Activated CD4-positive, CD25-positive, alpha-beta regulatory T cell treated with anti-CD3 and anti-CD28 coated beads, Interleukin-2, amount 50 U/mL, for 24 hours (primary cell): Measurements from ENCODE around the gene PPP1R9B.

ENCODE experiments used
- ATAC-seq, 2 donors: fragments of 150-1000 bp; cut with Tn5 transposase; one replicate each; pipeline ENCODE4 v1.10.0; 2021; ENCODE audit warnings: mild to moderate bottlenecking in 1 of 2, moderate library complexity in 1 of 2

PPP1R9B gene

GRCh38 chr17:50172936-50173334, 22.5 kb upstream of the PPP1R9B start:
- no peak for ATAC-seq

DNA sequence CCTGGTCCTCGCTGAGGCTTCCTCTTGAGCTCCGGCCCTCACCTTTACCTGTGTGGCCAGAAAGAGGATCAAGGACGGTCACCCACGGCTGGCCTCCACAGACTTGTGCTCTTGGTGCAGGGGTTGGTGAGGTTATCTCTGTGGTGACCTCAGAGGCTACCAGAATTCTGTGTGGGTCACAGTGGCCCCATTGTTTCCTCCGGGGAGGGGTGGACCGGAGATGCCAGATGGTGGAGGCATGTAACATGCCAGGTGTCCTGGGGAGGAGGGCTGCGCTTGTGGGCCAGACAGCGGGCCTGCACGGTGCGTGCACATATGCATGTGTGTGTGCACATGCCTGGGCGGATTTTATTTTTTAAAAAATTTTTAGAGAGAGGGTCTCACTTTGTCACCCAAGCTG, 21.7 kb upstream of the PPP1R9B start:
- no peak for ATAC-seq

DNA sequence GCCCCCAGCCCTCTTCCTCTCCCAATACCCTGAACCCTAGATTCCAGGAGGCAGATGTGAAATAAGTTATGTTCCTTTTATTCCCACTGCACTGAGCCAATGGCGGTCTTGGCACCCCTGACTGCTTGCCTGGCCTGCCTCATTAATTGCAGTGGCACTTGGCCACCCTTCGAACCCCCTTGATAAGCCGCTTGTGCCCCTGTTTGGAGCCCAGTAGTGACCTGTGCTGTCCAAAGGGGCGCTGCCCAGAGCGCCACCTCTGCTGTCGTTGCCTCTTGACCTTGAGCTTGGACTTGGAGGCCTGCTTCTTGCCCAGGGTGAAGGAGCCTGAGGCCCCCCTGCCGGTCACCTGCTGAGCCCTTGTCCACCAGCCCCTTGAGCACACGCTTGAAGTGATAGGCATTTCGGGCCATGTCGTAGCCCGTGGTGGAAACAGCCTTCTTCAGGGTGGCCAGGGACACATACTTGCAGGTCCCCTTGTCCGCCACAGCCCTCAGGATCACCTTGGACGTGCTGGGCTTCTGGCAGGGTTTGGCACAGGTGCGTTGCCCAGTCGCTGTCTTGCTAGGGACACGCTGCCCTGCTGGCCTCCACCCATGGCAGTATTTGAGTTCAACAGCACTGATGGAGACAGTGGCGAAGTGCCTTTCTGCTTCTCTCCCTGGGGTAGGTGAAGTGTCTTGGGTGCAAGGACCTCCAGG, 21.0 kb upstream of the PPP1R9B start:
- ATAC-seq, result no peak

DNA sequence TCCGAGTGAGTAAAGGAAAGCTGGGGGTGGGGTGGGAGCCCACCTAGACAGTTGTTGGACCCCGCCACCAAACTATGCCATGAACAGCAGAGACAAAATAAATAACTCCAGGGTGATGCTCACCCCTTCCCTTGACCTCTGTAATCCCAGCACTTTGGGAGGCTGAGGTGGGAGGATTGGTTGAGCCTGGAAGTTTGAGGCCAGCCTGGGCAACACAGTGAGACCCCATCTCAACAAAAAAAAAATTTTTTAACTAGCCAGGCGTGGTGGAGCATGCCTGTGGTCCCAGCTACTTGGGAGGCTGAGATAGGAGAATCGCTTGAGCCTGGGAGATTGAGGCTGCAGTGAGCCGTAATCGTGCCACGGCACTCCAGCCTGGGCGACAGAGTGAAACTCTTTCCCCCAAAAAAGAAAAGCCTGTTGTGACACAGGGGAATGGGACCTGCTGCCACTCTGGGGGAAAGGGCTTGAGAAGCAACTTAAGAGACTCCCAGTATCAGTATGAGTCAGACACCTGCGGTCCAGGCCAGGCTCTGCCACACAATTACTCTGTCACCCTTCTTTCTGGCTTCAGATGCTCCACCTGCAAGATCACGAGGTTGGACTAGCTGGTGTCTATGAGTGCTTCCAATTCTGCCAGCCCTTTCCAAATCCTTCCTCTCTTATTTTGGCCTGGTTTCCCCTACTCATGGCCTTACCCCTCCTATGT, 20.3 kb upstream of the PPP1R9B start:
- ATAC-seq, result peak in 1 of 2 donors; percentile 60

DNA sequence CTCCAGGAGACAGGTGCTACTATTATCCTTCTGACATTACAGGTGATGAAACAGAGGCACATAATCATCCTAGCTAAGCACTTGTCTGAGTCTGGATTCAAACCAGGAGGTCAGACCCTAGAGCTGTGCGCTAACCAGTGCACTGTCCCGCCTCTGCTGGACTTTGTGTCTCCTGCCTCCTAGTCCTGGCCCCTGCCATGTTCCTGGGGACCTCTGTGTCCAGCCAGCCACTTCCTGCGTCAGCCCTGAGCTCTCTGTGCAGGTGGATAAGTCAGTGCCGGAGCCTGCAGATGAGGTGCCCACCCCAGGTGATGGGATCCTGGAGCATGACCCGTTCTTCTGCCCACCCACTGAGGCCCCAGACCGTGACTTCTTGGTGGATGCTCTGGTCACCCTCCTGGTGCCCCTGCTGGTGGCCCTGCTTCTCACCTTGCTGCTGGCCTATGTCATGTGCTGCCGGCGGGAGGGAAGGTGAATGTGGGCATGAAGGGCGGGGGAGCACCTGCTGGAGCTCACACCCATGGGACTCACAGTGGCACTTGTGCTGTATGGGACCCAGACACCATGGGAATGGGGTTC, 19.5 kb upstream of the PPP1R9B start:
- no peak for ATAC-seq

- ATAC-seq, result peak; percentile 64
Measured at GRCh38 chr17:50169121-50169764, 18.8 kb upstream of the PPP1R9B start.

- ATAC-seq, result no peak
Measured at GRCh38 chr17:50168319-50168718, 17.8 kb upstream of the PPP1R9B start.

GRCh38 chr17:50167371-50167770, 16.9 kb upstream of the PPP1R9B start:
- no peak for ATAC-seq

DNA sequence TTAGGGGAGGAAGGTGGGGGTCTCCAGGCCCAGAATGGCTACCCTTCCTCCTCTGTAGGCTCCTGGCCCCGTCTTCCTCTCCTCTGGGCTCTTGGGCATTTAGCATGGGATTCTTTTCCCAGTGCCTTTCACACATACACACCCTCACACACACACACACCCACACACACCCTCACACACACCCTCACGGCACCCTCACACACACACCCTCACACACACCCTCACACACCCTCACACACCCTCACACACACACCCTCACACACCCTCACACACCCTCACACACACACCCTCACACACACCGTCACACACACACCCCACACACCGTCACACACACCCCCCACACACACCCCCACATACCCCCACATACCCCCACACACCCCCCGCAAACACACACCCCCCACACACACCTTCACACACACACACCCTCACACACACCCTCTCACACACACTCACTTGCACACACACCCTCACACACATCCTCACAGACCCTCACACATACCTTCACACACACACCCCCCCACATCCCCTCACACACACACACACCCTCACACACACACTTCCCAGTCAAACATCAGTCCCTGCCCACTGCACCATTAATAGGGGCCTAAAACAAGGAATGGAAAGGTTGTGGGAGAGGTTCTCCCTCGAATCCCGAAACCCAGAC, 16.2 kb upstream of the PPP1R9B start:
- no peak for ATAC-seq

GRCh38 chr17:50165867-50166517, 15.5 kb upstream of the PPP1R9B start, which contains the start of gene SGCA:
SGCA (plus strand) TSS chr17:50166005; CDS start chr17:50166041, 36 bp downstream.
- no peak for ATAC-seq

DNA sequence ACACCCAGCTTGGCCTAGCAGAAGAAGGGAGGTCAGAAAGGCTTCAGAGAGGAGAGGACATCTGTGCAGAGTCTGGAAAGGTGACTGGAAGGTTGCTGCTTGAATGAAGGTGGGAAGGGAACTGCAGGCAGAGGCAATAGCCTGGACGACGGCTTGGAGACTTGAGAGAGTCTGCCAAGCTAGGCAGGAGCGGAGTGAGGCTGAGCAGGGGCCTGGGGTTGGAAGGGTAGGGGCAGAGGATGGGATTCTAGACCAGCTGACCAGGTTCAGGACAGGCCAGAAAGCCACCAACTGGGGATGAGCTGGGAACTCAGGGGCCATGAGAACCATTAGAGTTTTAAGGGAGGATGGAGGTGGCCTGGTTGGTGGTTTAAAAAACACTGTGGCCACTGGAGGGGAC, 15.0 kb upstream of the PPP1R9B start:
- ATAC-seq, result no peak

GRCh38 chr17:50165066-50165465, 14.6 kb upstream of the PPP1R9B start:
- ATAC-seq, result no peak

- no peak for ATAC-seq
Measured at GRCh38 chr17:50164697-50164988, 14.2 kb upstream of the PPP1R9B start.

DNA sequence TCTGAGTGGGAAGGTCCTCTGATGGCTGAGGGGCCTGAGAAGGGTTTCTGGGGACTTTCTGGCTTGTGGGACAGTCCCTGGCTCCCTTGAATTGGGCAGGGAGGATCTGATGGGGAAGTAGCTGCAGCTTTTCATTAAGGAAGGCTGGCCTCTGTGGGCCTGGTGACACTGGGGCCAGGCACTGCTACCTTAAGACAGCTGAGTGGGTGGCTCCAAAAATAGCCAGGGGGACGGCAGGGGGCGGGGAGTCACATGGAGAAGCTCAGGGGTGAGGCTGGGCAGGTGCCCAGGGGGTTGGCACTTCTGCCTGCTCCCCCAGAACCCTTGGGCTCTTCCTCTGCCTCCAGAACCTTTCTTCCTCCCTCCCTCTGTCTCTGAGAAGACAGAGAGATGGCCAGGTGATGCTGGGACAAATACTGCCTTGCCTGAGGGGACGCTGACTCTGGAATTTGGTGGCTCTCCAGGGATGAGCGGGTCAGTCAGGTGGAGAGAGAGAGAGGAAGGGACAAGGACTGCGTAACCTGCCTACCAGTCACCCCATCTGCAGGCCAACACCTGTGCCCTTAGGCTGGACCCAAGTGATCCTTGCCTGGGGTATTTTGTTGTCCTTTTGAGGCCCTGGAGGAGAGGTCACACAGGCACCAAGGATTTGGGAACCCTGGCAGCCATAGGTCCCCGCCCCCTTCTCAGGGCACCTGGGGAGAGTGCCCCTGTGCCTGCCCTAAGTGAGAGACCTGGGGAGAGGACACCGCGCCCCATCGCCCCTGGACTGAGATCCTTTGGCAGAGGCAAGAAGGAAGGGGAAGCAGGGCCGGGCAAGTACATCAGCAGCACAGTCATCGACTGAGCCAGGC, 13.6 kb upstream of the PPP1R9B start:
- ATAC-seq, result no peak

DNA sequence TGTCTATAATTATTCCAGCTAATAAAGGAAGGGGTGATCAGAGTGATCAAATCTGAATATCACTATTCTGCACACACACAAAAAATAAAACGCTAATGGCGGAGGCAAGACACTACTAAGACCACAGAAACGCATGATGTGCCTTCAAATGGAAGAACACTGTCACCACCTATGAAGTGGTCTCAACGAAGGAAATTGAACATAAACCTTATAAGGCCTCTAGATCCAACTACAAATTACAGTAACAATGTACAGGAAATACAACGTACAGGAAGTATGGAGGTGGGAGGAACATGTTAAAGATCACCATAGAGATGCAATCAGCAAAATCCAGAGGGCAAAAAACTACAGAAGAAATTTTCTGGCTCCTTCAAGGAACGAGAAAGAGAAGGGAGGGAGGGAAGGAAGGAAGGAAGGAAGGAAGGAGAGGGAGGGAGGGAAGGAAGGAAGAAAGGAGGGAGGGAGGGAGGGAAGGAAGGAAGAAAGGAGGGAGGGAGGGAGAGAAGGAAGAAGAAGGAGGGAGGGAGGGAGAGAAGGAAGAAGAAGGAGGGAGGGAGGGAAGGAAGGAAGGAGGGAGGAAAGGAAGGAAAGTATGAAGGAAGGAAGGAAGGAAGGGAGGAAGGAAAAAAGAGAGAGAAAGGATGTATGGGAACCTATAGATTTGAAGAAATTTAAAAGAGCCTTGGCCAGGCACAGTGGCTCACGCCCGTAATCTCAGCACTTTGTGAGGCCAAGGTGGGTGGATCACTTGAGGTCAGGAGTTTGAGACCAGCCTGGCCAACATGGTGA, 12.2 kb upstream of the PPP1R9B start:
- no peak for ATAC-seq

DNA sequence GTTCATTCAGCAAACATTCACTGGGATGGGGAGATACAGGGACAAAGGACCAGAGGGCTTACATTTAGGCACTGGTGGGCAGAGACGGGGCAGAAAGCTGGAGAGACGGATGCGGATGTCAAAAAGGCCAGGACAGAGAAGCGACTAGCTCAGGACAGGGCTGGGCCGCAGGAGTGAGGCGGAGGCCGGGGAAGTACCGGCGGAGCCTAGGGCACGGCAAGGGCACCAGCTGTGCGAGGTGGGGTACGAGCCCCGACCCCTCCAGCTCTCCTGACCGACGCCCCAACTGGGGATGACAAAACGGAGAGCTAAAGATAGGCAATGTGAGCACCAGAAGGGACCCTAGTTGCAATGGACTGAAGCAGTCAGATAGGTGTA, 11.4 kb upstream of the PPP1R9B start:
- ATAC-seq, result no peak

DNA sequence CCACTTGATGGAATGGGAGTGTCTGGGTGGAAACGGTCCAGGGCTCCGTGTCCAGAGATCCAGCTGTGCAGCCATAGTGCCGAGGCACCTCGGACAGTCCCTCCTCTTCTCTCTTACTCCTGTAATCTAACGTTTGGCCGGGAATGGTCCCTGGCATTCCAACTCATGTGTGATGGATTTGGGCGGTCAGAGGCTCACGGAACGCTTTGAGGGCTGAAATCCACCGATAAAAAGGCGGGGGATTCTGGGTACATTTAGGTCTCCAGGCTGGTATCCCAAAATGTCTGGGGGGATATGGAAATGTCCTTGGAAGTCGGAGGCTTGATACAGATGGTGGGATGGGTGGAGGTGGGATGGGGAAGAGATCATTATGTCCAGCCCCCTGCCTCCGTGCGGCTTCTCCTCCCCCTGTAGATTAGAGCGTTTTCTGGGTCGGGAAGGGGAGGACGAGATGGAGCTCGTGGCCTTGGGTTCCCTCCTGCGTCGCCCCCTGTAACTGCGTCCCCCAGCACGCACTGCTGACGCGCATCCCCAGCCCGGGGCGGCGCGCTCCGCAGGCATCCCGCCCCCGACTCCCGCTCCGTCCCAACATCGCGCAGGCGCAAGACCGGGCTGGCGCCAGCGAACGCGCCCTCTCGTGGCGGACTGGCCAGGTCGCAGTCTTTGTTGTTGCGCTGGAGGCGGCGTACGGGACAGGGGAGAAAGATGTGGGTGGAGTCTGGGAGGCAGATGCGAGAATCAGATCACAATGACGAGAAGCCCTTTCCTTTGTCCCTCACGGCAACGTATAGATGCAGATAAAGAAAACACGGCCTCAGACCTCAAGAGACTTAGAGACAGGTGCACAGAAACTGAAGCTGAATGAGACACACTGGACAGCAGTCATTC, 10.8 kb upstream of the PPP1R9B start:
- peak; percentile 98 for ATAC-seq

GRCh38 chr17:50157891-50158290, 7.4 kb upstream of the PPP1R9B start:
- no peak for ATAC-seq

DNA sequence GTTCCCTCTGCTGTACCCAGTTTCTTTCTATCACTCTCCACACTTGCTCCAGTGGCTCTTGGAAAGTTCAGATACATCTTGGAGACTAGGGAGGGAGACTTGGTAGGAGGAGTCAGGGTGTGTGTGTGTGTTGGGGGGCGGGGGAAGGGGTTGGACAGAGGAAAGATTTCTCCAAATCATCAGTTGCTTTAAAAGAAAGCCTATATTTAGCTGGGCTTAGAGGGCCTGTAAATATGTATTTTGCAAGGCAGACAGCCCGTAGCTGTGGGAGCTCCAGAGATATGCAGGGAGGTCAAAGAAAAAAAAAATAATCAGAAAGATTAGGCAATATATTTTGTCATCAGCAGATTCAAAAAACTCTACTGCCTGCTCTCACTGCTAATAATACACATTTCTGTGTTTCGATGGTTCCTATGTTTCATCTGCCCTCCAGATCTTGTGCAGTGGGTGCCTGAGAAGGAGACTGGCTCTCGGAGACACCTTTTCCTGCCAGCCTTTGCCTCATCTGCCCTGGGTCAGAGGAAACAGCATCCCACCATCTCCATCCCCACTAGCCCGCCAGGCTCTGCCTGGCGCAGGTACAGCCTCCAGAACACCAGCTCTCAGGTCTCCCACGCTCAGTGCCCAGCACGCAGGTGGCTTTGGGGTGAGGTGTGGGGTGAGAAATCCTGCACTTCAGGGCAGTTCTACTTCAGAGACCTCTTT, 4.8 kb upstream of the PPP1R9B start:
- no peak for ATAC-seq
